HepG2 (cell line): ENCODE data around the gene TTLL11. TPM values are rescaled to one million over a fixed set of nuclear protein-coding genes. Genes with fewer than 3 reads are reported as not detected.
"Not testable (repeated sequence)": the region's sequence is repeated elsewhere in the genome, so short reads cannot be mapped to it uniquely, and the experiment has no call there.

Source experiments
- ATAC-seq: fragments of 200-7000 bp; cut with Tn5 transposase; 3 replicates; pipeline ENCODE4 v1.9.1; 2020; ENCODE audit warnings: mild to moderate bottlenecking, moderate library complexity
- BruUV-seq: library from RNA; stranded (reverse); fragments of 400-500 nt; replicated peaks from 2 replicates; lab custom pipeline; 2021; lab: Mats Ljungman, UMichigan
- CTCF ChIA-PET: fragments of 300-600 bp; formaldehyde crosslinking; extraction: SDS; loops from one replicate; lab custom pipeline; 2021; ENCODE audit warnings: low total read pairs, inconsistent platforms, low intra/inter-chr PET ratio; lab: Yijun Ruan, JAX
- POLR2A ChIA-PET: fragments of 350-600 bp; sonication (Branson Sonifier 250); formaldehyde crosslinking; loops from one replicate; lab custom pipeline; 2020; ENCODE audit warnings: antibody characterized with exemption, inconsistent platforms; lab: Yijun Ruan, JAX
- DNase-seq: peaks from one replicate; pipeline ENCODE4 v3.0.0-alpha.2; 2015; ENCODE audit warnings: low spot score
- FAIRE-seq: peaks from 3 replicates; lab custom pipeline; 2011; peaks lifted over from hg19 to GRCh38; lab: Jason Lieb, UNC
- H2AFZ ChIP-seq: one replicate; pipeline ENCODE4 v1.6.1; 2011; ENCODE audit warnings: low read length, inconsistent platforms
- H3K27ac ChIP-seq: fragments of 300-600 bp; 3 replicates; pipeline ENCODE4 v1.8.0; 2011; ENCODE audit warnings: mixed run types, mild to moderate bottlenecking, mixed read lengths, low read length, inconsistent platforms; ENCODE audit not compliant: insufficient read depth; ENCODE audit errors: extremely low read length
- H3K27me3 ChIP-seq, 2 experiments: fragments of 200-600 bp in 1 of 2; 2 replicates in 1 of 2; 3 replicates in 1 of 2; pipeline versions ENCODE4 v1.6.0 to v1.8.0; 2011; ENCODE audit warnings: low read length in 2 of 2, mild to moderate bottlenecking in 2 of 2, moderate library complexity in 2 of 2, inconsistent platforms in 1 of 2; ENCODE audit not compliant: insufficient read depth in 2 of 2, control insufficient read depth in 1 of 2
- H3K36me3 ChIP-seq, 2 experiments: fragments of 200-600 bp in 1 of 2; replicated peaks in 1 of 2; 2 replicates in 1 of 2; 3 replicates in 1 of 2; pipeline versions ENCODE4 v1.5.1 to v1.8.0; 2011; ENCODE audit warnings: low read length in 2 of 2, inconsistent platforms in 1 of 2; ENCODE audit not compliant: insufficient read depth in 2 of 2, control insufficient read depth in 1 of 2
- H3K4me1 ChIP-seq: 2 replicates; pipeline ENCODE4 v1.5.1; 2012; ENCODE audit warnings: low read length, inconsistent platforms; ENCODE audit not compliant: insufficient read depth
- H3K4me2 ChIP-seq: 2 replicates; pipeline ENCODE4 v1.6.0; 2011; ENCODE audit warnings: low read depth, low read length, inconsistent platforms
- H3K4me3 ChIP-seq, 3 experiments: fragments of 200-600 bp in 1 of 3; sonication (generic), shearing (Covaris generic) in 1 of 3; replicated peaks in 1 of 3; 2 replicates each; pipeline ENCODE4 v1.5.1; 2011 to 2016; ENCODE audit warnings: low read length in 3 of 3, inconsistent platforms in 2 of 3, low read depth in 2 of 3, mild to moderate bottlenecking in 2 of 3, control low read depth in 1 of 3, mixed read lengths in 1 of 3; ENCODE audit not compliant: insufficient read depth in 1 of 3
- H3K79me2 ChIP-seq: one replicate; pipeline ENCODE4 v1.6.1; 2011; ENCODE audit warnings: low read length, inconsistent platforms; ENCODE audit not compliant: insufficient read depth
- H3K9ac ChIP-seq: 2 replicates; pipeline ENCODE4 v1.6.0; 2011; ENCODE audit warnings: mild to moderate bottlenecking, low read depth, low read length, inconsistent platforms; ENCODE audit not compliant: insufficient read depth
- H3K9me3 ChIP-seq: 2 replicates; pipeline ENCODE4 v1.5.1; 2012; ENCODE audit warnings: mild to moderate bottlenecking, low read length
- H4K20me1 ChIP-seq: 2 replicates; pipeline ENCODE4 v1.6.0; 2011; ENCODE audit warnings: inconsistent platforms, mild to moderate bottlenecking, low read length, moderate library complexity; ENCODE audit not compliant: insufficient read depth
- DMAP1 ChIP-seq: IDR thresholded peaks from 2 replicates; pipeline ENCODE4 v1.6.1; 2016
- HDAC1 ChIP-seq: sonication (generic); formaldehyde crosslinking; IDR thresholded peaks from 2 replicates; pipeline ENCODE4 v1.5.1; 2020; ENCODE audit warnings: mild to moderate bottlenecking, missing genetic modification reagents
- IKZF1 ChIP-seq: fragments of 450-650 bp; IDR thresholded peaks from 2 replicates; pipeline ENCODE4 v1.7.1; 2016
- PITX1 ChIP-seq: sonication (generic); formaldehyde crosslinking; IDR thresholded peaks from 2 replicates; pipeline ENCODE4 v1.5.1; 2020; ENCODE audit warnings: mild to moderate bottlenecking, missing genetic modification reagents
- SKIL ChIP-seq: sonication (generic); formaldehyde crosslinking; IDR thresholded peaks from 2 replicates; pipeline ENCODE4 v1.8.0; 2022; ENCODE audit warnings: missing genetic modification reagents, mild to moderate bottlenecking, moderate library complexity, borderline replicate concordance
- SNAPC2 ChIP-seq: sonication (generic); formaldehyde crosslinking; IDR thresholded peaks from 2 replicates; pipeline ENCODE4 v1.8.1; 2022; ENCODE audit warnings: mild to moderate bottlenecking, missing genetic modification reagents
- ZNF652 ChIP-seq: IDR thresholded peaks from 2 replicates; pipeline ENCODE4 v1.6.1; 2016; ENCODE audit warnings: low read depth, borderline replicate concordance
- ZNF740 ChIP-seq: sonication (generic); formaldehyde crosslinking; IDR thresholded peaks from 2 replicates; pipeline ENCODE4 v1.4.0; 2020; ENCODE audit warnings: missing genetic modification reagents
- ZSCAN25 ChIP-seq: sonication (generic); formaldehyde crosslinking; IDR thresholded peaks from 2 replicates; pipeline ENCODE4 v1.8.0; 2022; ENCODE audit warnings: mild to moderate bottlenecking, missing genetic modification reagents
- ZSCAN29 ChIP-seq: sonication (generic); formaldehyde crosslinking; conservative IDR thresholded peaks from 2 replicates; pipeline ENCODE4 v1.4.0; 2020; ENCODE audit warnings: mild to moderate bottlenecking, missing genetic modification reagents
- WGBS: methylation state at CpG from one replicate; pipeline ENCODE4 v1.1.6; 2017; ENCODE audit warnings: low lambda C conversion rate; 5-methylcytosine and 5-hydroxymethylcytosine counted together
- in situ Hi-C: cut with HindIII; loops from 2 replicates; pipeline ENCODE4 v1.10.0; 2017; ENCODE audit warnings: low pct_unique_long_range_greater_than_20kb; ENCODE audit not compliant: extremely low pct_ligation_motif_present
- intact Hi-C: fragments of 100-400 bp; cut with micrococcal nuclease; formaldehyde crosslinking; loops from one replicate; pipeline ENCODE4 v1.10.0; 2022; ENCODE audit not compliant: unreplicated experiment
- polyA plus RNA-seq, 8 experiments: library from polyadenylated mRNA; depleted of rRNA in 3 of 8; stranded (reverse) in 7 of 8; unstranded in 1 of 8; fragments of >200 nt; fragmentation: Illumina TruSeq in 4 of 8; extraction: Trizol in 4 of 8; gene quantifications; 2 replicates each; pipeline versions ENCODE4 v1.2.1 to v1.2.3, GENCODE V29; 2011 to 2016; ENCODE audit warnings: low read depth in 4 of 8, missing spikeins in 1 of 8, mixed read lengths in 1 of 8; ENCODE audit not compliant: insufficient read depth in 1 of 8
- total RNA-seq, 5 experiments: library from RNA; depleted of rRNA; stranded (reverse); fragments of >200 nt; fragmentation: Illumina TruSeq; extraction: Trizol; gene quantifications; 2 replicates each; pipeline ENCODE4 v1.2.3, GENCODE V29; 2016; ENCODE audit warnings: low read depth in 1 of 5
- TF ChIP-seq, protein P1 (sequence below): IDR thresholded peaks from 2 replicates; pipeline ENCODE4 v1.6.1; 2016; ENCODE audit warnings: low read depth, control low read depth
- TF ChIP-seq, protein P2 (sequence below): sonication (generic); formaldehyde crosslinking; IDR thresholded peaks from 2 replicates; pipeline ENCODE4 v1.4.0; 2020; ENCODE audit warnings: missing genetic modification reagents

Gene TTLL11
- total and polyA plus RNA-seq, 2 of the 13 experiments (the other 11 are each of a cell fraction or from before 2014, with no cell fraction given) = 4.5 to 5.2 TPM

DNA sequence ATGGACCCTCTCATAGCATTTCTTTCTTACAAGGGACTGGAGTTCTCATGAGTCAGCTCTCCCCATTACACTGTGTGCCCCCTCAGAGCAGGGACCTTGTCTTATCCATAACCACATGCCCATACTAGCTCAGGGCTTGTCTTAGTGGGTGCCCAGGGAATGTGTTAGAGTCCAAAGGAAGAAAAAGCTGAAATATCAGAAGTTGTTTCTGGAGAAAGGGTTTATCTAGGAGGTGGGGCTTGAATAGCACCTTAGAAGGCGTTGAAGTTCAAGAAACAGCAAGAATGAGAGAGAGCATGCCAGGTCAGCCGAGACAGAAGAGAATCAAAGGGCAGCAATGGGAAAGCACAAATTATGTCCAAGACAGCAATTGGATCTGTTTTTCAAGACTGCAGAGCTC lies 109.4 kb downstream of the TTLL11 start (continued):
- TF ChIP-seq SKIL (CRISPR knock-in tag) (no peak), HDAC1 (CRISPR knock-in tag) (no peak), IKZF1 (no peak)
- TF ChIP-seq, protein P1, sequence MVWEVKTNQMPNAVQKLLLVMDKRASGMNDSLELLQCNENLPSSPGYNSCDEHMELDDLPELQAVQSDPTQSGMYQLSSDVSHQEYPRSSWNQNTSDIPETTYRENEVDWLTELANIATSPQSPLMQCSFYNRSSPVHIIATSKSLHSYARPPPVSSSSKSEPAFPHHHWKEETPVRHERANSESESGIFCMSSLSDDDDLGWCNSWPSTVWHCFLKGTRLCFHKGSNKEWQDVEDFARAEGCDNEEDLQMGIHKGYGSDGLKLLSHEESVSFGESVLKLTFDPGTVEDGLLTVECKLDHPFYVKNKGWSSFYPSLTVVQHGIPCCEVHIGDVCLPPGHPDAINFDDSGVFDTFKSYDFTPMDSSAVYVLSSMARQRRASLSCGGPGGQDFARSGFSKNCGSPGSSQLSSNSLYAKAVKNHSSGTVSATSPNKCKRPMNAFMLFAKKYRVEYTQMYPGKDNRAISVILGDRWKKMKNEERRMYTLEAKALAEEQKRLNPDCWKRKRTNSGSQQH = no peak

DNA sequence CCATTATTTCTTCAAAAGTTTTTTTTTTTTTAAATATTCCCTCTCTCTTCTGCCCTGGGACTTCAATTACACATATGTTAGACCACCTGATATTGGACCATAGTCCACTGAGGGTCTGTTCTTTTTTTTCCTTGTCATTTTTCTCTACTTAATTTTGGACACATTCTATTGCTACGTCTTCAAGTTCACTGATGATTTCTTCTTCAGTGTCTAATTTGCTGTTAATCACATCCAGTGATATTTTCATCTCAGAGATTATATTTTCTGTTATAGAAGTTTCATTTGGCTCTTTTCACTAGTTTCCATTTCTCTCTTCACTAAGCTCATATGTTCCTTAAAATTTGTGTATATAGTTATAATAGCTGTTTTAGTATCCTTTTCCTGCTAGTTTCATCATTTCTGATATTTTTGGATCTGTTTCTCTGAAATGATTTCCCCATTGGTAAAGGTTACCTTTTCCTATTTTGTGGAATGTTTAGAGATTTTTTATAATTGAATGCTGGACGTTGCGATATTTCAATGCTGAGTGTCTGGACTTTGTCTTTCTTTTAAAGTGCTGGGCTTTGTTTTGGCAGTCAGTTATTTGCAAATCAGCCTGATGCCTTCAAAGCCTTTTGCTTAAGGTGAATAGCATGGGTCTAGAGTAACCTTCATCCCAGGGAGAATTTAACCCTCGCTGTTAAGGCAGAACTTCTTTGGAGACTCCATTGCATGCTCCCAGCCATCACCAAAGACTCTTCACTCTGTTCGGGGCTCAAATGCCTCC lies 111.8 kb downstream of the TTLL11 start:
- Histone ChIP-seq H3K4me3 (no peak overlapping the region), H4K20me1 (no peaks in the 10 kb centered on the region), H2AFZ (no peak overlapping the region), H3K4me2 (peak overlapping the region; percentile 14; the same call in 1 of the 2 replicates), H3K4me1 (peaks cover 57% of the 10 kb centered on the region), H3K79me2 (no peaks in the 10 kb centered on the region), H3K9ac (no peak overlapping the region), H3K27me3 (no peaks in the 10 kb centered on the region), H3K9me3 (no peaks in the 10 kb centered on the region; the same call in 1 of the 2 replicates), H3K36me3 (no peaks in the 10 kb centered on the region), H3K27ac (peak overlapping the region; percentile 9)
- no TSS peak for BruUV-seq
- TF ChIP-seq ZNF652 (CRISPR knock-in tag) = peak; percentile 74
- no peak for TF ChIP-seq ZSCAN25 (CRISPR knock-in tag)
- no peak for TF ChIP-seq SNAPC2
- no peak for TF ChIP-seq ZSCAN29
- TF ChIP-seq, protein P2, sequence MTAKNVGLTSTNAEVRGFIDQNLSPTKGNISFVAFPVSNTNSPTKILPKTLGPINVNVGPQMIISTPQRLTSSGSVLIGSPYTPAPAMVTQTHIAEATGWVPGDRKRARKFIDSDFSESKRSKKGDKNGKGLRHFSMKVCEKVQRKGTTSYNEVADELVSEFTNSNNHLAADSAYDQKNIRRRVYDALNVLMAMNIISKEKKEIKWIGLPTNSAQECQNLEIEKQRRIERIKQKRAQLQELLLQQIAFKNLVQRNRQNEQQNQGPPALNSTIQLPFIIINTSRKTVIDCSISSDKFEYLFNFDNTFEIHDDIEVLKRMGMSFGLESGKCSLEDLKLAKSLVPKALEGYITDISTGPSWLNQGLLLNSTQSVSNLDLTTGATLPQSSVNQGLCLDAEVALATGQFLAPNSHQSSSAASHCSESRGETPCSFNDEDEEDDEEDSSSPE = no peak
- TF ChIP-seq DMAP1 = no peak
- no peak for TF ChIP-seq PITX1 (CRISPR knock-in tag)
- TF ChIP-seq ZNF740 = no peak
- intact Hi-C loops = no loop called here
- ATAC-seq = no peak; the same call in 2 of the 3 replicates
- FAIRE-seq = no peak
- no peak for DNase-seq
- in situ Hi-C loops = loop anchor here (25.0 kb wide), 1 partner anchor 244 kb away; no protein-coding TSS in a partner anchor
- ChIA-PET POLR2A (no interaction called here), CTCF (no interaction called here)
- 63% methylated on average over 5 of the region's 5 CpGs for WGBS

- intact Hi-C loops, H3K4me3 ChIP-seq, CTCF ChIA-PET, H3K4me2 ChIP-seq, POLR2A ChIA-PET, H3K9me3 ChIP-seq, H3K27ac ChIP-seq, BruUV-seq, ATAC-seq, H4K20me1 ChIP-seq, DNase-seq, H3K27me3 ChIP-seq, H3K36me3 ChIP-seq, H3K9ac ChIP-seq, FAIRE-seq, H2AFZ ChIP-seq, H3K79me2 ChIP-seq: not testable (repeated sequence)
- peaks cover 55% of the 10 kb centered on the region for H3K4me1 ChIP-seq
- in situ Hi-C loops = loop anchor here (25.0 kb wide), 1 partner anchor 243 kb away; no protein-coding TSS in a partner anchor
- WGBS = 100% methylated on average over 1 of the region's 1 CpG
Observed at GRCh38 chr9:121980665-121981064, 112.4 kb downstream of the TTLL11 start.
